ENCODE measurements around the gene ATP8A2.

DNA sequence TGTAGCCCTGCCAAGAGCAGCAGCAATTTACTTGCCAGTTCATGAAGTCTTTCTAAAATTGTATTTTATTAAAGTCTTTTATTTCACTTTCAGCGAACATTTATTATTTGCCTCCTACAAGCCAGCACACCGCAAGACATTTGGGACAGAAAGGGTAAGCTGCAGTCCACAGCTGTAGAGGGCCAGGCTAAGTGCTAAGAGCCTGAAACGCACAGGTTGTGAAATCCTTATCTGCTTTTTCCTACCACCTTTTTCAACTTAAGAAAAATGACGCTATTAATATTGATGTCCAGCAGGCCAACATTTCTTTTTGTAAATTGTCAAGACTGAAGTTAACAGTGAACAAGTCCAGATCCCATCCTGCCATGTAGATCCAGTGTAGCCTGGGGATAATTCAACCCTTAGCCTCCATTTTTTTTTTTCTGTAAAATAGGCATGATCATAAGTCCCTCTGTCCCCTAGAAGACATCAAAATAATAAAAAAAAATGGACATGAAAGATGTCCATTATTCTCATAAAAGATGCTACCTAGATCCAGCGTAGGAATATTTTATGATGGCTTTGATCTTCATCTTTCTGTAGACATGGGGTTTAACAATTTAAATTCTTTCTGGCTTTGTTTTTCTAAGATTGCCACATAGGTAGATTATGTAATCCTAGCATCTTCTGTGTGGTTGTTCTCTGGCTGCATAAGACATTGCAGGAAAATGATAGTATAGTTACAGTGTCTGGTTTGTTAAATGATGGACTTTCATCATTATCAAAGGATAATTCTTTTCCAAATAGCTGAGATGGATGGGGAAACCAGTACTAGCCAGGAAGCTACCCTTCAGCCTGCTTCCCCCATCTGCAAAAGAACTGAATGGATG lies 551.7 kb downstream of the ATP8A2 start:
- no peak for TF ChIP-seq POLR2AphosphoS5 (IDR thresholded peaks at IDR 0.05; ENCODE audit: low read depth, low read length)
- TF ChIP-seq SIN3A (IDR thresholded peaks at IDR 0.05; ENCODE audit: borderline replicate concordance, insufficient read depth, low read length) = no peak

All from PFSK-1 (cell line).